K562 (cell line): ENCODE measurements around the gene YPEL1. TPM values are rescaled to one million over a fixed set of nuclear protein-coding genes. Genes with fewer than 3 reads are reported as not detected.
A peak's percentile ranks its signal among the peaks of the same experiment; 100 is the strongest.

Experiments used
- ATF3 ChIP-seq, 2 experiments: fragments of 450-650 bp in 1 of 2; sonication (generic) in 1 of 2; formaldehyde crosslinking in 1 of 2; IDR thresholded peaks in 1 of 2; conservative IDR thresholded peaks in 1 of 2; 2 replicates each; pipeline versions ENCODE4 v1.6.1 to v1.8.1; 2016 to 2023; ENCODE audit warnings: mild to moderate bottlenecking in 2 of 2, moderate library complexity in 2 of 2, inconsistent platforms in 1 of 2, missing genetic modification reagents in 1 of 2
- BRD4 ChIP-seq: fragments of 200-600 bp; sonication (generic); IDR thresholded peaks from 2 replicates; pipeline ENCODE4 v1.6.1; 2017; ENCODE audit warnings: inconsistent platforms
- CHD4 ChIP-seq: fragments of 200-600 bp; sonication (generic); IDR thresholded peaks from 3 replicates; pipeline ENCODE4 v1.6.1; 2012; ENCODE audit warnings: low read depth, mild to moderate bottlenecking, mixed read lengths, low read length, inconsistent platforms; ENCODE audit not compliant: insufficient read depth, insufficient replicate concordance, poor library complexity, severe bottlenecking
- EZH2 ChIP-seq: IDR thresholded peaks from 2 replicates; pipeline ENCODE4 v1.6.1; 2012; ENCODE audit warnings: low read depth, mild to moderate bottlenecking, inconsistent platforms, low read length, borderline replicate concordance
- FOXA3 ChIP-seq, 2 experiments: fragments of 450-650 bp in 1 of 2; sonication (generic) in 1 of 2; formaldehyde crosslinking; IDR thresholded peaks in 1 of 2; conservative IDR thresholded peaks in 1 of 2; 2 replicates each; pipeline versions ENCODE4 v1.4.0 to v1.8.0; 2020 to 2022; ENCODE audit warnings: mild to moderate bottlenecking in 2 of 2, missing genetic modification reagents in 1 of 2
- GTF2B ChIP-seq: IDR thresholded peaks from 2 replicates; pipeline ENCODE4 v1.6.1; 2011; ENCODE audit not compliant: insufficient read length; ENCODE audit errors: extremely low read depth
- MAFK ChIP-seq: IDR thresholded peaks from 2 replicates; pipeline ENCODE4 v1.6.1; 2011; ENCODE audit warnings: low read length, improper control_type of control experiment
- MYC ChIP-seq, 2 experiments: fragments of 250-450 bp in 1 of 2; sonication (Bioruptor Pico) in 1 of 2; IDR thresholded peaks; 2 replicates each; pipeline versions ENCODE4 v1.5.1 to v1.6.1; 2012 to 2021; ENCODE audit warnings: low read depth in 2 of 2, borderline replicate concordance in 1 of 2, improper control_type of control experiment in 1 of 2, low read length in 1 of 2, mild to moderate bottlenecking in 1 of 2, moderate library complexity in 1 of 2
- NEUROD1 ChIP-seq: fragments of 150-350 bp; IDR thresholded peaks from 2 replicates; pipeline ENCODE4 v1.6.1; 2014; ENCODE audit warnings: borderline replicate concordance, low read length, low read depth; ENCODE audit not compliant: partially characterized antibody
- POU5F1 ChIP-seq: fragments of 150-350 bp; IDR thresholded peaks from 2 replicates; pipeline ENCODE4 v1.6.1; 2014; ENCODE audit warnings: borderline replicate concordance, low read length, low read depth, mild to moderate bottlenecking; ENCODE audit not compliant: partially characterized antibody
- RBBP5 ChIP-seq: fragments of 200-600 bp; sonication (generic); IDR thresholded peaks from 2 replicates; pipeline ENCODE4 v1.6.1; 2012; ENCODE audit warnings: borderline replicate concordance, mild to moderate bottlenecking, low read length, control low read depth, inconsistent platforms; ENCODE audit not compliant: insufficient read depth, poor library complexity, severe bottlenecking
- SIN3A ChIP-seq, 2 experiments: fragments of 150-350 bp in 1 of 2; IDR thresholded peaks; 2 replicates each; pipeline ENCODE4 v1.6.1; 2011 to 2016; ENCODE audit warnings: borderline replicate concordance in 2 of 2, low read depth in 2 of 2, low read length in 2 of 2, mild to moderate bottlenecking in 2 of 2, moderate library complexity in 2 of 2; ENCODE audit not compliant: control insufficient read depth in 1 of 2
- TFAP4 ChIP-seq: sonication (generic); formaldehyde crosslinking; IDR thresholded peaks from 2 replicates; pipeline ENCODE4 v1.8.0; 2022; ENCODE audit warnings: missing genetic modification reagents, mild to moderate bottlenecking, moderate library complexity, borderline replicate concordance
- ZNF217 ChIP-seq: sonication (generic); formaldehyde crosslinking; IDR thresholded peaks from 2 replicates; pipeline ENCODE4 v1.8.0; 2022; ENCODE audit warnings: mild to moderate bottlenecking, missing genetic modification reagents
- ZSCAN29 ChIP-seq: fragments of 450-650 bp; IDR thresholded peaks from 2 replicates; pipeline ENCODE4 v1.6.1; 2017
- ZSCAN32 ChIP-seq: fragments of 450-650 bp; formaldehyde crosslinking; IDR thresholded peaks from 2 replicates; pipeline ENCODE4 v1.4.0; 2020; ENCODE audit warnings: mild to moderate bottlenecking, moderate library complexity
- polyA plus RNA-seq, 8 experiments: library from polyadenylated mRNA; depleted of rRNA in 4 of 8; stranded (reverse) in 5 of 8; unstranded in 3 of 8; fragments of >200 nt; fragmentation: Nextera tagmentation in 2 of 8; fragmentation: Illumina TruSeq in 1 of 8; extraction: Ambion mirVana in 2 of 8; extraction: Trizol in 1 of 8; gene quantifications; 2 replicates each; pipeline versions ENCODE4 v1.2.1 to v1.2.3, GENCODE V29; 2011 to 2014; ENCODE audit warnings: inconsistent platforms in 1 of 8, missing spikeins in 1 of 8
- total RNA-seq, 7 experiments: library from RNA; depleted of rRNA in 6 of 7; stranded (reverse); fragments of >200 nt in 6 of 7; fragmentation: Illumina TruSeq in 2 of 7; extraction: Trizol in 2 of 7; gene quantifications; 2 replicates each; pipeline versions ENCODE4 v1.2.1 to v1.2.3, GENCODE V29; 2011 to 2021; ENCODE audit warnings: low replicate concordance in 1 of 7
- TF ChIP-seq, protein P1 (sequence below): fragments of 450-650 bp; conservative IDR thresholded peaks from 2 replicates; pipeline ENCODE4 v1.6.1; 2016; ENCODE audit warnings: missing genetic modification characterization, low read depth, mild to moderate bottlenecking, control low read depth, missing compliant biosample characterization

The YPEL1 gene
- total and polyA plus RNA-seq, 9 of the 15 experiments (the other 6 are each of a cell fraction or from before 2014, with no cell fraction given): 0.07 to 2.2 (median 0.46) TPM

DNA sequence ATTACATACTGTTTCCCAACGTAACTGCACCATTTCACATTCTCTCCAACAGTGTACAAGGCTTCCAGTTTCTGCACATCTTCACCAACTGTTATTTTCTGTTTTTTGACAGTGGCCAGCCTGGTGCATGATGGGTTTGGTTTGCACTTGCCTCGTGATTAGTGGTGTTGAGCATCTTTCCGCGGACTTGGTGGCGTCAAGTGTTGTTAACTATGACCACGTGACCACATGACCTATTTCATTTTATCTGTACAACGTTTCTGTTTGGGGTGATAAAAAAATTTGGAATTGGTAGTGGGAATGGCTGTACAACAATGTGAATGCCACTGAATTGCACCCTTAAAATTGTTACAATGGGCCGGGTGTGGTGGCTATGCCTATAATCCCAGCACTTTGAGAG lies 2.5 kb upstream of the YPEL1 start (continued):
- TF ChIP-seq, protein P1, sequence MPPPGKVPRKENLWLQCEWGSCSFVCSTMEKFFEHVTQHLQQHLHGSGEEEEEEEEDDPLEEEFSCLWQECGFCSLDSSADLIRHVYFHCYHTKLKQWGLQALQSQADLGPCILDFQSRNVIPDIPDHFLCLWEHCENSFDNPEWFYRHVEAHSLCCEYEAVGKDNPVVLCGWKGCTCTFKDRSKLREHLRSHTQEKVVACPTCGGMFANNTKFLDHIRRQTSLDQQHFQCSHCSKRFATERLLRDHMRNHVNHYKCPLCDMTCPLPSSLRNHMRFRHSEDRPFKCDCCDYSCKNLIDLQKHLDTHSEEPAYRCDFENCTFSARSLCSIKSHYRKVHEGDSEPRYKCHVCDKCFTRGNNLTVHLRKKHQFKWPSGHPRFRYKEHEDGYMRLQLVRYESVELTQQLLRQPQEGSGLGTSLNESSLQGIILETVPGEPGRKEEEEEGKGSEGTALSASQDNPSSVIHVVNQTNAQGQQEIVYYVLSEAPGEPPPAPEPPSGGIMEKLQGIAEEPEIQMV: 0 out of 2 replicates have a peak, but pooled peaks have one; percentile 60
- TF ChIP-seq NEUROD1: no peak
- no peak for TF ChIP-seq MAFK
- TF ChIP-seq POU5F1: peak; percentile 23
- TF ChIP-seq ZSCAN29: no peak
- no peak for TF ChIP-seq ZSCAN32
- TF ChIP-seq RBBP5: no peak
- no peak for TF ChIP-seq FOXA3 (CRISPR knock-in tag; conservative IDR thresholded peaks at IDR 0.05 in 1 of 2, IDR thresholded peaks at IDR 0.05 in 1 of 2)
- TF ChIP-seq BRD4: no peak
- no peak for TF ChIP-seq ATF3 (IDR thresholded peaks at IDR 0.05)
- TF ChIP-seq ATF3 (CRISPR knock-in tag; conservative IDR thresholded peaks at IDR 0.05): peak; percentile 72; the same call in 1 of the 2 replicates
- 0 out of 4 replicates have a peak, but pooled peaks of 1 of the 2 experiments have one; percentile 48 for TF ChIP-seq SIN3A (IDR thresholded peaks at IDR 0.05; ENCODE audit: borderline replicate concordance in 2 of 2, control insufficient read depth in 1 of 2, low read depth in 2 of 2, low read length in 2 of 2)
- TF ChIP-seq GTF2B: no peak
- TF ChIP-seq MYC (IDR thresholded peaks at IDR 0.05; ENCODE audit: low read depth, low read length): 0 out of 2 replicates have a peak, but pooled peaks have one; percentile 27
- no peak for TF ChIP-seq MYC (CRISPR knock-in tag; IDR thresholded peaks at IDR 0.05; ENCODE audit: borderline replicate concordance, low read depth)
- no peak for TF ChIP-seq TFAP4 (CRISPR knock-in tag)
- TF ChIP-seq ZNF217 (CRISPR knock-in tag): no peak
- peak; percentile 25; the same call in 1 of the 2 replicates for TF ChIP-seq EZH2
- TF ChIP-seq CHD4: no peak
- TF ChIP-seq, all 486 proteins: peak for 8
